NK-92 treated with Interleukin-12 subunit alpha and Interleukin-12 subunit beta, amount 100 ng/mL, for 24 hours (cell line): ENCODE measurements around the gene RGS6.

Experiments
- DNase-seq: peaks from one replicate; lab custom pipeline; 2025; lab: John Stamatoyannopoulos, UW

RGS6 gene

DNA sequence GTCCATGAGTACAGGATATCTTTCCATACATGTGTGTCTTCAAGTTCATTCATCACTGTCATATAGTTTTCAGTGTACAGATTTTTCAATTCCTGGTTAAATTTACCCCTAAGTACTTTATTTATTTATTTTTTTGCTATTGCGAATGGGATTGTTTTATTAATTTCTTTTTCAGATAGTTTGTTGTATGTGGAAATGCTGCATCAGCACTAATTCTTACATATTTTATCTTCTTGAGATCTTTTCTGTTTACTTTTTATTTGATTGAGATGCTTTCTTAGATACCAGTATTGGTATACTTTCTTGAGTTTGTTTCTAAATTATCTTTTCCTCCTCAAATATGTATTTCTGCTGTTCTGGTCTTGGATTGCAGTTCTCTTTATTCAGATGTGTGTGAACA, 148.9 kb downstream of the RGS6 start:
- no peak for DNase-seq

DNA sequence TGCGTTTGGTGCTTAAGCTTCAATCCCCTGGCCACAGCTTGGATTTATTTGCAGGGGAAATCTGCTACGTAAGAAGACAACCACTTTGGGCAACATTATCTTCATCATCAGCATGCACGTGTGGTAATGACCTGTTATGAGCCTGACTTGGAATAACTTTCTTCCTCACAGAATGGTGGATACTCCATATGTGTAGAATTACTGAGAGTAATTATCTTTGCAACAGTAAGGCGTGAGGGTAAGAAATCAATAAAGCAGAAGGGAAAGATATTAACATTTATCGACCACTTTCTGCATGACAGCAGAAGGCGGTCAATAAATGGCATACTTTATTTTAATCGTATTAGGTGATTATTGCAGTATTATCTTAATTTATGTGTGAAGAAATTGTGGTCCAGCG, 152.7 kb downstream of the RGS6 start:
- no peak for DNase-seq

DNA sequence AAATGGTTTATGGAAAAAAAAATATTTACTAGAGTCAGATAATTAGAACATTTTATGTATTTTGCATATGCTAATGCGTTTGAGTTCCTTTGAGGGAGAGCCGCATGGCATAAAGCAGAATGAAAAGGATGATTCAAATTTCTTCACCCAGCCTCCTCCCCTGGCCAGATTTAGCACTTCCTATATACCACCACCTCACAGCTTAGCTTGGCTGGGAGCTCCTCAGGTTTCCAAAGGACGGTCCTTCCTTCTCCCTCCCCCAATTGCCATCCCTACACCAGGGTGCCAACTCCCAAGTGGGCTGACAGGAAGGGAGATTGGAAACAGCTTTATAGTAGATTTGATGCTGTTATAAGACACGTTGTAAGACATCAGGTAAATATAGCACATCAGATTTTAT, 157.4 kb downstream of the RGS6 start:
- no peak for DNase-seq

DNA sequence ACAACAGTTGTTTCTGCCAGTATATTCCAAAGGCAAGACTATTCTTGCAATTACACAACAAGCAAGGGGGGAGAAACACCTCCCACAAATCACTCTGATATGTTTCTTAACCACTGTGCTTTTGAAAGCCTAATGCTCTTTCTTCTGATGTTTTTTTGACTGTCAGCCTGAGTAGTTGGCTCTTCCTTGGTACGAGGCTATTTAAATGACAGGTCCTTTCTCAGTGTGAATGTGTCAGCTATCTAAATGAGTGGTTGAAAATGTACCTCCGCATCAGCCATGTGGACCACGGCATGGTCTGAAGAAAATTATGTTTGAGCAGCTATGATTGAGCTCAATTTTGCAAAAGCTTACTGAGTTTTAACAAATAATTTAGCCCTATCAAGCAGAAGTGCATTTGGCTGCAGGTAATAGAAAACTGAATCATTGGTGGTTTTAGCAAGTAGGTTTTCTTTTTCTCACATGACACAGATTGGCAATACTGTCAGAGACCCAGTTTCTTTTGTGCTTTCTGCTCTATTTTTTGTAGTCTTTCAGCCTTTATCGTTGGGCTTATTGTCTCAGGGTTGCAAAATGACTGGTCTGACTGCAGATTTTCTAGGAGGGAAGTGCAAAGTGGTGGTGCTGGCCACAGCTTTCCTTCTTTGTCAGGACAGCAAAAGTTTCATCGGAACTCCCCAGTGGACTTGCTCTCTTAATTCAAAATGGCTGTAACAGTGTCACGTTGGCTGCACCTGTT, 162.8 kb downstream of the RGS6 start:
- DNase-seq: no peak

DNA sequence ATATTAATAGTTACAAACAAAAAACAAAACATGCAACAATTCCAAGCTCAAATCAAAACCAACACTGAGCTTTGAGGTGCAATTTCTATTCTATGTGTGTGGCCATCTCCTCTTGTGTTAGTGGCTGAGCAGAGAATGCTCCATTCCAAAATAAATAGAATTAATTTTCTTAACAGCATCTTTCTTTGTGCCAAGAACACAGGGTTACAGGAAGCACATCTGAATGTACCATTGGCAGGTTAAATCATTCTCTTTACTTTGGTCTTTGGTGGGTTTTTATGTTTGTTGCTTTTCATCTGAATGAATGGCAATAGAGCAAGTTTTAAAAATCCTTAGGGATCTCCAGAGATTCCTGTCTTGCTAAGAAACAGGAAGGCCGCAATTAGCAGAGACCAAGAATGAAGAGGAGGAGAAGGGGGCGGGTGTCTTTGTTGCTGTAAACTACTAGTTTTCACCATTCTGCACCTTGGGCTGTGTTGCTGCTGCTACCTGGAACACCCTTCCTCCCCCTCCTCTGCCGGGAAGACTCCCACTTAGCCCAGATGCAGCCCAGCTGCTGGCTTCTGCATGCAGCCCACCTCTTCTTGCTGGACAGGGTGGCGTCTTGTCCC, 165.0 kb downstream of the RGS6 start:
- DNase-seq: no peak

DNA sequence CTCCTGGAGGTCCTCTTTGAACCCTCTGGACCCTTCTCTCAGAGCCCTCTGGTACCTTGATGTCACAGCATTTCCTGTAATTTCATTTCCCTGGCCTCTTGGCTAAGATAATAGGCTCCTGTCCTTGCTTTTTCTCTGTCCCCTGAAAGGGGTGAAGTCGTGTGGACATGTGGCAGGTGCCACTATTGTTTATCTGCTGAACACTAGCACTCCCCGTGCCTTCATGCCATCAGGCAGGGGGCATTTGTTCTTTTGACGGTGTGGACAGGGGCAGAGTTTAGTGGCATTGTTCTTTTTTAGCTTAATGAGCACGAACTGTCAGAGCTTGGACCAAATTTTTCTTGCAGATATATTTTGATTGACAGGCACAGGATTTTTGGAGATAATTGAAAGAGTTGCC, 166.0 kb downstream of the RGS6 start:
- DNase-seq: no peak

DNA sequence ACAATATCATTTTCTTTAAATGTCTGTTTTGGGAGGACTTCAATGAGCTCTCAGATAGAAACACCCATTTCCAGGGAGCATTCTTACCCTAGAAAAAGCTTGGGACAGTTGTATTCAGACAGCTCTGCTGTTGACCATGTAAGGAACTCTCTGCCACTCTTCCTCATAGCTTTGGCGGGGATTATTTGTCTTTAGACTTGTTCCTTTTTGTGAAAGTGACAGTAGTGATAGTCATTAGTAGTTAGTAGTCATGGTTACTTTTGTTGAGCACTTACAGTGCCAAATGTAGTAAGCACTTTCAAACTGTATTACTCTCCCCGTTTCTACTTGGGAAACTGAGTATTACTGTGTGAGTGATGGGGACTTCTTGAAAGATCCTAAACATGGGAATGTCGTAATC, 167.3 kb downstream of the RGS6 start:
- no peak for DNase-seq

DNA sequence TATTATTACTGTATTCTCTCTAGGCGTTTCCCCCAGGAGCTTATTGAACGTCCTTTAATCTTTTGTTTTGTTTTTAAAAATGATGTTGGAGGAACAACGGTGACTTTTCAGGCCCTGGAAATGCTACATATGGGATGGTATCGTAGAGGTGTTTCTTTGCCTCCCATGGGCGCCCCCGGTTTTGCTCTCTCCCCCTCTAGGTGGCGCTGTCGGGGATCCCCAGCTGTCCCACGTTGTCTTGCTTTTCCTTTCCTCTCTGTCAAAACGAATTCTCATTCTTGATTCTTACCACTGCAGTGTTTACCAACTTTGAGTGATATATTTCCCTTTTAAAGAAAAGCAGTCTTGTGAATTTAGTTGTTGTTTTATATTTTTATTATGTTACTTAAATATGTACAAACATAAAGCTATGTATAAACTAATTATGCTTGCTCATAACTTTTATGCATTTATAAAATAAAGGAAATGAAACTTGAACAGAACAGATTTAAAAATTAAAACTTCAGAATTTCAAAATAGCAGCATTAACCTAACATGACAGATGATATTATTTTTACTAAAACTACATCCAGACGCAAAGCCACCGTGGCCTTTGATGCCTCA, 171.9 kb downstream of the RGS6 start:
- peak; percentile 12 for DNase-seq

DNA sequence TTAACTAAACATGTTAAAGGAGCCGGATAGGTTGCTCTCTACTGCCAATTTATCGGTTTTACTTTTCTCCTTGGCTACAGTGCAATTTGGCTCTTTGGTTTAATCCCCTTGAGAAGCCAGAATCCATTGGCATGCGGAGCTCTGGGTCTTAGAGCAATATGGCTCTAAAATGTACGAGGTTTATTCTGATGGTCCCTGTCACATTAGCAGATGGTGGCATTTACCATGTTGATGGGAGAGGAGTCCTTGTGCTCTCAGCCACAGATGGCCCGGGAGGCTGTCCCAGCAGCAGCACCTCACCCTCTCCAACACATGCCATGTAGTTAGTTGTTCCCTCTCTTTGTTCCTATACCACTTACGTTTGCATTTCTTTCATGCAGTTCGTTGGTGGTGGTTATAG, 179.7 kb downstream of the RGS6 start:
- no peak for DNase-seq

DNA sequence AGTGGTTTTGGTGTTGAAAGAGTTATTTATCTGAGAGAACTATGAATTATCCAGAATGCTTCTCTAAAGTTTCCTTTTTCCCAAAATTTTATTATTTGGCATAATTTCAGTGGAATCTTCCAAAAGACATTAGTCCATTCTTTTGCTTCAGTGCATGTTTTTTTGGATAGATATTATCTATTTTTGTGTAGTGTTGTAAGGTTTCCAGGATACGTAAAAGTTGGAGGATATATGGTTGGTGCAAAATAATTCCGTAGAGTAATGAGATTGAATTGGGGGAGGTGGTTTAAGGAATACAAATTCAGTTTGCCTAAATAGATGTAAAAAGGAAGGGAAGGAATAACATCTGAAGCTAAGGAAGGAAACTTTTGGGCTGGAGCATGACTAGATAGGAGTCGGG, 186.6 kb downstream of the RGS6 start:
- DNase-seq: no peak

DNA sequence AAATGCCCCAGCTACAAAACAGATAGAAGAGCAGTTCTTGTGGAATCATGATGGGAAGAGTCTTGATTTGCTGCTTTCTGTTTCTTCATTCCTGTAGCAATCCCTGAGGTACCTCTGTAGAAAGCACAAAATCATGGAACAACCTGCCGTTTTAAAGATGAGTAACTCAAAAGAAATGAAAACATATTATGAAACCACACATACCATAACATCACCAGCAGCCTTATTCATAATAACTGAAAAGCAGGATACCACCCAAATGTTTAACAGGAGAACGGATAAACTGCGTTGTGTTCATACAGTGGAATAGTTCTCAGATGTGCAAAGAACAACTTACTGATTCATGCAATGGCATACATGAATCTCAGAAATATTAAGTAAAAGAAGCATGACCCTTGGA, 188.1 kb downstream of the RGS6 start:
- no peak for DNase-seq

DNA sequence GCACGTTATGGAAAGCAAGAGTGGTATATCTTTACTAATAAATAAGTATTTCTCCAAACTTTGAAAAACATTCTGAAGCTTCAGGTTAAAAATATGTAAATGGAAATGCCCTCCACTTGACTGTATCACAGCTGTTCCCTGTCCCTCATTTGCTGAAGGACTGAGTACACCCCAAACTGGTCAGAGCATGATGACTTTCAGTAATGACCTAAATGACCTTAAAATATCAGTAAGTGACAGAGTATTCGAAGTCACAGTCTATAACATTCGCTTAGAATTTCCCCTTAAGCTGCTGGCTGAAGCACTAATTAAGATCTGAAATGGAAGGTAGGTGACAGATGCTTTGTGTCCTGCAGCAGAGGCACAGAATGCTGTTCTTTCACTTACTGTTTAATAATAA, 191.5 kb downstream of the RGS6 start:
- DNase-seq: no peak

DNA sequence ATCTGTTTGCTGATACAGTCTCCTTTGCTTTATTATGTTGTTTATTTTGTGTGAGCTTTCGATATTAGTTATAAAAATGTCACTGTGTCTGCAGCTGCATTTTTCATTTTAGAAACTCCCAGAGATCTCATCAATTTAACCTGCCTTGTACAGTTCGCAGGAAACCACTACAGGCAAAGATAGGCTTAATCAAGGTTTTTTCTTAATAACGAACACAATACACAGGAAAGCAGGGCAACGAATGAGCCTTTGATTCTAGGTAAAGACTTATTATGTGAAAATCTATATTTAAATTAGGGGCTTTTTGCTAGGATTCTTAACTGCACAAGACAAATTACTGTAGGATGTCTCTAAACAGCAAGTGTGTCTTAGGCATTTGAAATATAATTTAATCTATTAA, 191.9 kb downstream of the RGS6 start:
- DNase-seq: no peak

DNA sequence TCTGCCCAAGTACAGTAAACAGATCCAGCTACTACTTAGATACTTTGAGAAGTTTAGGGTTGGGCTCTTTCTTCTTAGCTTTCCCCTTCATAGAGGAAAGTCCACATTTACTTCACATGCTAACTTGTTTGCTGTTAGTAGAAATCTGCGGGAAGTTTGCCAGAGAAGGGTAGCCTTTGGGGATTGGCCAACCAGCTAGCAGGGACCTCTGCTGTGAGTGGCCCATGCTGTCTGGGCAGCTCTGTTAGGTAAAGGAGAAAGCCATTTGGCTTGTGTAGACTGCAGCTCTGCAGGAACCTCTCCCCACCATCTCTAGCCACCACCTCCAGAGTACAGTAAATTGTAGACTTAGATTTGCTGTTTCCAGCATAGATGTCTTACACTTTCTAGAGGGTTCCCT, 193.9 kb downstream of the RGS6 start:
- no peak for DNase-seq

DNA sequence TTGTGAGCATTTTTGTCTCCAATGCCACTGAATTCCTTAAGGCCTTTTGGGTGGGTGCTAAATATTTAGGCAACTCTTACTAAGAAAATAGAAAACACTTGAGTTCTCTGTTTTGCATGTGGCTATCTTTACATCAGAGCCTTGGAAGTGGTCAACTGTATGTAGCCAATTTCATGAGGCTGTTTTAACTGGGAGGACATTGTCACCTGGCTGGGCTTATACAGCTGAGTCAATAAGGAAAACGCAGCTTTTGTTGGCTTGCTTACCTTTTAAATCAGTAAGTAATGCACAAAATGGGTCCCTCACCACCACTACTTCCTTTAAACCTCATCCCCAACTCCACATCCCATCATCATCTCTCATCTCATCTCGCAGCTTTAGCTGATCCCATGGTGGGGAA, 194.3 kb downstream of the RGS6 start:
- DNase-seq: no peak

DNA sequence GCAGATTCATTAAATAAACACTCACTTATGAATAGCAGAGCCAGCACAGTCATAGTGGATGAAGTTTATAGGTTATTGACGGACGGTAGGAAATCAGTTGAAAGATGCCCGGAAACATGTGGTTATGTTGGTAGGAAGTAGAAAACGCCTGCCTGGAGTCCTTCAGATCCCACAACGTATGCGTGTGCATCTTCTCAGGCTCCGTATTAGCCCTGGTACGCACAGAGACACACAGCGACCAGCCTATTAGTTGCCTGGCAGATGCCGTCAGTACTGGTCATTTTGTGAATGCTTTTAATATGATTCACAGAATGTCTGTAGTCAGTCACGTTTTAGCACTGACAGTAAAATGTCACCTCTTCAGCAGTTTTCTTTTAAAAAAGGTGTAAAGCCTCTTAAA, 196.4 kb downstream of the RGS6 start:
- DNase-seq: no peak

DNA sequence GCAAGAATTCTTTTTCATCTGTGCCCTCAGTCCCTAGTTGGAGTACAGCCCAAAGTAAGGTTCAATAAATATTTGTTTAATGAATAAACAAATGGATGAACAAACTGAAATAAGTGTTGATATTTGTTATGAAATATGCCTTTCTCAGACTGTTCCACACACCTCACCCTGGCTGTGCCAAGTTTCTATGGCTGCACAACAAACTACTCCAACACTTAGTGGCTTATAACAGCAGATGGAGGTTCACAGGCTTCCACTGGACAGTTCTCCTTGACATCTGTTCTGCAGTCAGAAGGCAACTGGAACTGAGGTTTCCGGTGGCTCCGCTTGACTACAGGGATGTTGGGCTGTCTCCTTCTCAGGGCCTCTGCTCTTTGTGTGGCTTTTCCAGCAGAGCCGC, 197.1 kb downstream of the RGS6 start:
- DNase-seq: no peak

DNA sequence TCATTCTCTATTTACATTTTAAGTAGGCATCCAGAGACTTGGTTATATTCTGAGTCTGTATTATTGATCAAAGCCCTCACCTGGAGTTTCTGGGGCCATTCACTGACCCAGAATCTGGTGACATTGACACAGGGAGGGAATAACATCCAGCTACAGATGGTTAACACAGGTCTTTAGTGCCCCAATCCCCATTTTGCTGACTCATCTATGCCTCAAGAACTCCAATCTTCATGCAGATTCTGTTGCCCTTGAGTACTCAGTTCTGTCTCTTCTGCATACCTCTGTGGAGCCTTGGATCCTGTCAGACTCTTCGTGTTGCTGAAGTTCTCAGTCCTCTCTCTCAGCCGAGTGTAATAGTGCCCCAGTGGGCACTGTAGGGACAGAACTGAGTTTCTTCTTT, 208.9 kb downstream of the RGS6 start:
- no peak for DNase-seq

DNA sequence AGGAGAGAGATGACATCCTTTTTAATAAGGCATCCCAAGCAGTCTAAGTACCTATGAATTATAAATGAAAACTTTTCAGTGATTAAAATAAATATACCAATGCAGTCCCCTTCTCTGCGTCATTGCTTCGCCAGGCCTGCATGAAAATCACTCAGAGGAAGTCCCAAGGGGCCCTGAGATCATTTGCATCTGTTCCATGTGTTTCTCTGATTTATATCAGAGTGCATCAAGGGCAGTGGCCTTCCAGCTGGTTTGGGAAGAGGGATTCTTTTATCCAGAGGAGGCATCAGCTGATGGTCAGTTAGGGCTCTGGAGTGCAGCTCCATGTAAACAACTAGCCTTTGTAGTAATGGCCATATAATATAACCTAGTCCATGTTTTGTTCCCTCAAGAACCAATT, 210.1 kb downstream of the RGS6 start:
- no peak for DNase-seq

DNA sequence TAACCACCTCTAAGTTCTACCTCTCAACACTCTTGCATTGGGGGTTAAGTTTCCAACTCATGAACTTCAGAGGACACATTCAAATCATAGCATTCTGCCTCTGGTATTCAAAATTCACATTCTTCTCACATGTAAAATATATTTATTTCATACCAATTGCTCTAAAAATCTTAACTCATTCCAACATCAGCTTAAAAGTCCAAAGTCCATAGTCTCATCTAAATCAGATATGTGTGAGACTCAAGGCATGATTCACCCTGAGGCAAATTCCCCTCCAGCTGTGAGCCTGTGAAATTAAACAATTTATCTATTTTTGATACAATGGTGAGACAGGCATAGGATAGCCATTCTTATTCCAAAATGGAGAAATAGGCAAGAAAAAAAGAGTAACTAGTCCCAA, 214.0 kb downstream of the RGS6 start:
- no peak for DNase-seq

DNA sequence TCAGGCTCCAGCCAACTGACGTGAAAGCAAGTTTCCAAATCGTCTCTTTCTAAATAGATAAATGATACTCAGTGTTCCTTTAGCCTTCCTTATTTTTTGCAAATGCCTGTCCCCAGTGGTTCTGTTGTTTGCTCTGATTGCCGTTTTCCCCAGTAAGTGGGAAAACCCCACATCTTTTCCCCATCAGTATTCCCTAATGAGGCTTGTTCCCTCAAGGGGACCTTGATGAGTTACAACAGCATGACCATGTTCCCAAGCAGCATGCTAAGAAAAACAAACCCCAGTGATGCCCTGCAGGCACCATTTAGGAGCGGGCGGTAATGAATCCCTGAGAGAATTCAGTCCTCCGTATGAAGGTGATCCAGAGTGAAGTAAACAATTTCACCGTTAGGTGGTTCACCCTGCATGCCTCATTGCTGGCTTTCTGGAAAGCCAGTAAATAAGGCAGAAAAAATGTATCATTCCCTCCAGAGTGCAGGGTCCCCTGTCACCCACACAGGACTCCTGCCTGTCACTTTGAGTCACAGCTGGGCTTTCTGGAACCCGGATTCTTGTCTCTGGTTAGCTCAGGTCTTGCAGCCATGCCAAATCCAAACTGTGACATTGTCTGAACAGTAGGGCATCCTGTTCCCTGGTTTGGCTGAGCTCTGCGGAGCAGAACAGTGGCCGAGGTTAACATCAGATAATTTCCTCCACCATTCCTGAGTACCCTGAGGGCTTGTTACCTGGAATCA, 222.6 kb downstream of the RGS6 start:
- no peak for DNase-seq

DNA sequence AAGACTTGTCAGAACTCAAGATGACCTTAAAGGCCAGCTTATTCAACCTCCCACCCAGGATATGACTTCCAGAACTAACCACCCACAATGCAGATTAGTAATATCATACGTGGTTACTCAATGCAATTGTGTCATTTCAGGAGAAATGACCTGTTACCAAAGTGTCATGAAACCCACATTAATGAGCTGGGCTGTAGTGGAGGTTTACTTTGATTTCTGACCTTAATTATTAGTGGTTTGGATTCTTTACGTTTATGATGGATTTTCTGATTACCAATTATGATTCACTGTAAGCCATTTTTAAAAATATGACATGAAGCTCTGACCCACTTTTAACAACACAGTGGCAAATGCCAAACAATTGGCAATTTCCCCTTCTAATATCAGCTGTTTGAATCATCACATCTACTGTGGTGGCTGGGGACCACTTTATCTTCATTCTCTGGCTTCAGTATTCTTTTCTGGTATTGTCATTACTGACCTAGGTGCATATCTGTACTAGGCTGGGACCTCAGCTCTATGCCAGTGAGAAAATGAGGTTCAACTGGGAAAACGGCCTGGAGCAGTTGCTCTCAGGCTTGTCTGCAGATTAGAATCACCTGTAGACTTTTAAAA, 223.3 kb downstream of the RGS6 start:
- DNase-seq: no peak
